B cell (primary cell): ENCODE data around the gene FMN1.

Experiments
- CTCF ChIP-seq: fragments of 200-600 bp; IDR thresholded peaks from one replicate; pipeline ENCODE4 v1.8.0; 2022; ENCODE audit warnings: antibody characterized with exemption, mild to moderate bottlenecking
- EZH2 ChIP-seq: IDR thresholded peaks from 2 replicates; pipeline ENCODE4 v1.6.1; 2012; ENCODE audit warnings: borderline replicate concordance, low read depth, mild to moderate bottlenecking, moderate library complexity, low read length; ENCODE audit not compliant: insufficient read depth, poor library complexity, severe bottlenecking

- TF ChIP-seq CTCF = no peak
- no peak for TF ChIP-seq EZH2
Observed at GRCh38 chr15:32757426-32757825, 437.1 kb downstream of the FMN1 start.
